Measurements from ENCODE around the gene NASP. TPM values are rescaled to one million over a fixed set of nuclear protein-coding genes. Genes with fewer than 3 reads are reported as not detected.
A peak's percentile ranks its signal among the peaks of the same experiment; 100 is the strongest.

The NASP gene
- total RNA-seq, 5 donors from 2014 or later (not counting 1 experiment from before 2014, with no cell fraction given): 64.6 to 145 (median 74.7) TPM

- CTCF ChIA-PET: no interaction called here
- peaks cover 28 to 31% (median 29%) of the 10 kb centered on the region in 3 donors for H3K4me1 Mint-ChIP-seq
- H3K4me3 Mint-ChIP-seq: no peak overlapping the region
- POLR2A ChIA-PET: interaction anchor here in 1 of 2 donors (0.6 to 1.1 kb wide), 2 partner anchors 9 to 83 kb away, joined by 3 to 7 read pairs; no protein-coding TSS in a partner anchor
- H3K27me3 Mint-ChIP-seq: no peaks in the 10 kb centered on the region
- peaks cover 62% of the 10 kb centered on the region for H3K36me3 Mint-ChIP-seq
- H3K9me3 ChIP-seq: no peaks in the 10 kb centered on the region
- WGBS (ENCODE audit: insufficient coverage): 50% methylated on average over 1 of the region's 5 CpGs
- H3K27ac Mint-ChIP-seq: peak overlapping the region; percentile 63 to 73
- H3K9me3 Mint-ChIP-seq: no peaks in the 10 kb centered on the region
- peak in 1 of 35 experiments; percentile 31 for DNase-seq
- no peak overlapping the region for H3K4me3 ChIP-seq (ENCODE audit: control insufficient read depth in 1 of 2, extremely low read depth in 1 of 2, low read length in 1 of 2)
- peak in 1 of 4 experiments; percentile 20 for ATAC-seq (replicated peaks in 1 of 4)
- no peak overlapping the region for H3K27ac ChIP-seq (ENCODE audit: low read length)
- peaks cover 11 to 76% of the 10 kb centered on the region in 2 donors for H3K36me3 ChIP-seq (ENCODE audit: control insufficient read depth in 2 of 2, extremely low read depth in 1 of 2, insufficient read depth in 1 of 2, low read length in 1 of 2)
- no peaks in the 10 kb centered on the region for H3K27me3 ChIP-seq (replicated peaks in 1 of 2; ENCODE audit: control insufficient read depth in 2 of 2, extremely low read depth in 1 of 2, insufficient read depth in 2 of 2, low read length in 1 of 2)
- no peaks in the 10 kb centered on the region for H3K4me1 ChIP-seq (ENCODE audit: control insufficient read depth in 1 of 2, extremely low read depth in 1 of 2, insufficient read depth in 2 of 2, low read length in 2 of 2)
Measured at GRCh38 chr1:45608175-45609156, 24.6 kb downstream of the NASP start.

GRCh38 chr1:45610589-45611226 lies 26.9 kb downstream of the NASP start:
- CTCF ChIA-PET: no interaction called here
- peaks cover 16 to 82% of the 10 kb centered on the region in 2 donors for H3K36me3 ChIP-seq (ENCODE audit: control insufficient read depth in 2 of 2, extremely low read depth in 1 of 2, insufficient read depth in 1 of 2, low read length in 1 of 2)

GRCh38 chr1:45612941-45613579 lies 29.2 kb downstream of the NASP start:
- no peaks in the 10 kb centered on the region for H3K27me3 Mint-ChIP-seq
- Histone ChIP-seq H3K27ac (ENCODE audit: low read length) (no peak overlapping the region), H3K4me1 (ENCODE audit: control insufficient read depth in 1 of 2, extremely low read depth in 1 of 2, insufficient read depth in 2 of 2, low read length in 2 of 2) (no peaks in the 10 kb centered on the region), H3K36me3 (ENCODE audit: control insufficient read depth in 2 of 2, extremely low read depth in 1 of 2, insufficient read depth in 1 of 2, low read length in 1 of 2) (peaks cover 22 to 81% of the 10 kb centered on the region in 2 donors), H3K27me3 (replicated peaks in 1 of 2; ENCODE audit: control insufficient read depth in 2 of 2, extremely low read depth in 1 of 2, insufficient read depth in 2 of 2, low read length in 1 of 2) (no peaks in the 10 kb centered on the region), H3K9me3 (no peaks in the 10 kb centered on the region), H3K4me3 (ENCODE audit: control insufficient read depth in 1 of 2, extremely low read depth in 1 of 2, low read length in 1 of 2) (no peak overlapping the region)
- peak overlapping the region in 1 of 2 donors; percentile 1 for H3K27ac Mint-ChIP-seq
- ChIA-PET CTCF (interaction anchor here in 1 of 2 donors (0.6 kb wide), 1 partner anchor 92 kb away, joined by 10 read pairs; no protein-coding TSS in a partner anchor), POLR2A (interaction anchor here in 1 of 2 donors (0.6 kb wide), 1 partner anchor 1562 kb away, joined by 5 read pairs; no protein-coding TSS in a partner anchor)
- no peaks in the 10 kb centered on the region for H3K9me3 Mint-ChIP-seq
- peaks cover 10 to 17% (median 12%) of the 10 kb centered on the region in 3 donors for H3K4me1 Mint-ChIP-seq
- no peak overlapping the region for H3K4me3 Mint-ChIP-seq
- no peak for ATAC-seq (replicated peaks in 1 of 4)
- H3K36me3 Mint-ChIP-seq: peaks cover 61% of the 10 kb centered on the region
- DNase-seq: no peak
- WGBS (ENCODE audit: insufficient coverage): 83% methylated on average over 6 of the region's 8 CpGs

More at GRCh38 chr1:45610589-45611226, 26.9 kb downstream of the NASP start:
- Histone ChIP-seq H3K27ac (ENCODE audit: low read length) (no peak overlapping the region), H3K4me3 (ENCODE audit: control insufficient read depth in 1 of 2, extremely low read depth in 1 of 2, low read length in 1 of 2) (no peak overlapping the region), H3K27me3 (replicated peaks in 1 of 2; ENCODE audit: control insufficient read depth in 2 of 2, extremely low read depth in 1 of 2, insufficient read depth in 2 of 2, low read length in 1 of 2) (no peaks in the 10 kb centered on the region), H3K4me1 (ENCODE audit: control insufficient read depth in 1 of 2, extremely low read depth in 1 of 2, insufficient read depth in 2 of 2, low read length in 2 of 2) (no peaks in the 10 kb centered on the region), H3K9me3 (no peaks in the 10 kb centered on the region)
- DNase-seq (no peak), ATAC-seq (replicated peaks in 1 of 4) (no peak)
- H3K27ac Mint-ChIP-seq: peak overlapping the region in 1 of 2 donors; percentile 44
- H3K4me3 Mint-ChIP-seq: no peak overlapping the region
- POLR2A ChIA-PET: interaction anchor here in 1 of 2 donors (0.6 kb wide), 1 partner anchor 123 kb away, joined by 4 read pairs; no protein-coding TSS in a partner anchor
- H3K4me1 Mint-ChIP-seq: peaks cover 25 to 31% (median 29%) of the 10 kb centered on the region in 3 donors
- peaks cover 66% of the 10 kb centered on the region for H3K36me3 Mint-ChIP-seq
- no peaks in the 10 kb centered on the region for H3K27me3 Mint-ChIP-seq
- WGBS (ENCODE audit: insufficient coverage): 94% methylated on average over 7 of the region's 10 CpGs
- H3K9me3 Mint-ChIP-seq: no peaks in the 10 kb centered on the region

GRCh38 chr1:45615885-45616284 lies 32.0 kb downstream of the NASP start:
- H3K9me3 Mint-ChIP-seq: no peaks in the 10 kb centered on the region
- no peaks in the 10 kb centered on the region for H3K27me3 Mint-ChIP-seq
- Histone ChIP-seq H3K27me3 (replicated peaks in 1 of 2; ENCODE audit: control insufficient read depth in 2 of 2, extremely low read depth in 1 of 2, insufficient read depth in 2 of 2, low read length in 1 of 2) (no peaks in the 10 kb centered on the region), H3K4me1 (ENCODE audit: control insufficient read depth in 1 of 2, extremely low read depth in 1 of 2, insufficient read depth in 2 of 2, low read length in 2 of 2) (no peaks in the 10 kb centered on the region), H3K4me3 (ENCODE audit: control insufficient read depth in 1 of 2, extremely low read depth in 1 of 2, low read length in 1 of 2) (no peak overlapping the region), H3K27ac (ENCODE audit: low read length) (no peak overlapping the region), H3K36me3 (ENCODE audit: control insufficient read depth in 2 of 2, extremely low read depth in 1 of 2, insufficient read depth in 1 of 2, low read length in 1 of 2) (peaks cover 22 to 61% of the 10 kb centered on the region in 2 donors), H3K9me3 (no peaks in the 10 kb centered on the region)
- WGBS (ENCODE audit: insufficient coverage): no CpG with 5 or more reads among the region's 1 CpG
- ChIA-PET CTCF (no interaction called here), POLR2A (no interaction called here)
- DNase-seq (no peak), ATAC-seq (replicated peaks in 1 of 4) (no peak)
- no peak overlapping the region for H3K27ac Mint-ChIP-seq
- H3K4me1 Mint-ChIP-seq: peaks cover 8 to 11% (median 8%) of the 10 kb centered on the region in 3 donors
- peaks cover 47% of the 10 kb centered on the region for H3K36me3 Mint-ChIP-seq
- H3K4me3 Mint-ChIP-seq: no peak overlapping the region

GRCh38 chr1:45617618-45618017 lies 33.8 kb downstream of the NASP start:
- POLR2A ChIA-PET: no interaction called here
- H3K27ac Mint-ChIP-seq: no peak overlapping the region
- ATAC-seq (replicated peaks in 1 of 4) (no peak), DNase-seq (no peak)
- H3K9me3 Mint-ChIP-seq: no peaks in the 10 kb centered on the region
- Histone ChIP-seq H3K36me3 (ENCODE audit: control insufficient read depth in 2 of 2, extremely low read depth in 1 of 2, insufficient read depth in 1 of 2, low read length in 1 of 2) (peaks cover 19 to 55% of the 10 kb centered on the region in 2 donors), H3K27me3 (replicated peaks in 1 of 2; ENCODE audit: control insufficient read depth in 2 of 2, extremely low read depth in 1 of 2, insufficient read depth in 2 of 2, low read length in 1 of 2) (no peaks in the 10 kb centered on the region), H3K4me3 (ENCODE audit: control insufficient read depth in 1 of 2, extremely low read depth in 1 of 2, low read length in 1 of 2) (no peak overlapping the region), H3K4me1 (ENCODE audit: control insufficient read depth in 1 of 2, extremely low read depth in 1 of 2, insufficient read depth in 2 of 2, low read length in 2 of 2) (no peaks in the 10 kb centered on the region), H3K9me3 (no peaks in the 10 kb centered on the region), H3K27ac (ENCODE audit: low read length) (no peak overlapping the region)
- no peaks in the 10 kb centered on the region for H3K27me3 Mint-ChIP-seq
- H3K4me3 Mint-ChIP-seq: no peak overlapping the region
- 84% methylated on average over 2 of the region's 4 CpGs for WGBS (ENCODE audit: insufficient coverage)
- CTCF ChIA-PET: no interaction called here
- peaks cover 8 to 11% (median 8%) of the 10 kb centered on the region in 3 donors for H3K4me1 Mint-ChIP-seq
- peaks cover 41% of the 10 kb centered on the region for H3K36me3 Mint-ChIP-seq

Data from T-cell (primary cell).